HG03064 (cell line): ENCODE measurements around the gene NAXD.
"Not testable (repeated sequence)": the region's sequence is repeated elsewhere in the genome, so short reads cannot be mapped to it uniquely, and the experiment has no call there.

ENCODE experiments used
- ATAC-seq: cut with Tn5 transposase; IDR thresholded peaks from one replicate; pipeline ENCODE4 v1.9.1; 2021; ENCODE audit warnings: low read depth; ENCODE audit not compliant: unreplicated experiment

NAXD gene

GRCh38 chr13:110593430-110594130 lies 21.8 kb upstream of the NAXD start:
- no peak for ATAC-seq

GRCh38 chr13:110597041-110597689 lies 18.2 kb upstream of the NAXD start:
- ATAC-seq: no peak

GRCh38 chr13:110600261-110600819 lies 15.0 kb upstream of the NAXD start:
- no peak for ATAC-seq

- ATAC-seq: no peak
These were observed 14.4 kb upstream of the NAXD start for GRCh38 chr13:110600980-110601379.

GRCh38 chr13:110605132-110605531 lies 10.2 kb upstream of the NAXD start:
- no peak for ATAC-seq

- ATAC-seq: not testable (repeated sequence)
These were observed 9.1 kb upstream of the NAXD start for GRCh38 chr13:110606281-110606680.

GRCh38 chr13:110607675-110608224 lies 7.6 kb upstream of the NAXD start:
- ATAC-seq: no peak

- ATAC-seq: no peak
These were observed 4.3 kb upstream of the NAXD start for GRCh38 chr13:110610955-110611595.

- no peak for ATAC-seq
These were observed 382 bp upstream of the NAXD start for GRCh38 chr13:110615005-110615321.

GRCh38 chr13:110616103-110617101 lies 1.1 kb downstream of the NAXD start:
- ATAC-seq: peak; percentile 52

GRCh38 chr13:110617321-110618072 lies 2.2 kb downstream of the NAXD start:
- ATAC-seq: no peak

GRCh38 chr13:110618167-110618566 lies 2.8 kb downstream of the NAXD start:
- no peak for ATAC-seq

- no peak for ATAC-seq
These were observed 3.4 kb downstream of the NAXD start for GRCh38 chr13:110618780-110619179.

- ATAC-seq: no peak
These were observed 5.3 kb downstream of the NAXD start for GRCh38 chr13:110620596-110620995.

- no peak for ATAC-seq
These were observed 9.7 kb downstream of the NAXD start for GRCh38 chr13:110624766-110625756.

GRCh38 chr13:110625771-110626321 lies 10.5 kb downstream of the NAXD start:
- no peak for ATAC-seq

- ATAC-seq: no peak
These were observed 11.2 kb downstream of the NAXD start for GRCh38 chr13:110626521-110626920.

GRCh38 chr13:110627351-110627750 lies 12.0 kb downstream of the NAXD start:
- no peak for ATAC-seq
